HCT116 (cell line): Measurements from ENCODE around the gene HSP90AB1. TPM values are rescaled to one million over a fixed set of nuclear protein-coding genes. Genes with fewer than 3 reads are reported as not detected.

Experiments used
- ATAC-seq: fragments of 200-7000 bp; cut with Tn5 transposase; 2 replicates; pipeline ENCODE4 v1.9.1; 2020; ENCODE audit warnings: mild to moderate bottlenecking, moderate library complexity
- BruUV-seq: library from RNA; stranded (reverse); fragments of 400-500 nt; replicated peaks from 2 replicates; lab custom pipeline; 2021; lab: Mats Ljungman, UMichigan
- CTCF ChIA-PET: fragments of 300-600 bp; sonication (Branson Sonifier 250); formaldehyde crosslinking; loops from one replicate; lab custom pipeline; 2021; ENCODE audit warnings: antibody characterized with exemption; lab: Charles Lee
- POLR2A ChIA-PET: fragments of 300-600, 350-600 bp; sonication (Branson Sonifier 250); formaldehyde crosslinking; loops from one replicate; lab custom pipeline; 2021; ENCODE audit warnings: antibody characterized with exemption; lab: Charles Lee
- RAD21 ChIA-PET, 2 experiments: fragments of 300-600 bp; sonication (Branson Sonifier 250); formaldehyde crosslinking; loops; one replicate each; lab custom pipeline; 2023; ENCODE audit warnings: low total read pairs in 2 of 2; ENCODE audit not compliant: uncharacterized antibody in 2 of 2, unreplicated experiment in 2 of 2, low non-redundant PET in 1 of 2; lab: Charles Lee
- DNase-seq: peaks from one replicate; pipeline ENCODE4 v3.0.0-alpha.2; 2010; ENCODE audit warnings: low read depth, low spot score
- H2AFZ ChIP-seq: fragments of 200-600 bp; shearing (Covaris generic), sonication (generic); 2 replicates; pipeline ENCODE4 v1.6.1; 2017; ENCODE audit warnings: low read depth, mixed run types, mixed read lengths, antibody characterized with exemption, low read length; ENCODE audit not compliant: poor library complexity, severe bottlenecking
- H3K27ac ChIP-seq: 2 replicates; pipeline ENCODE4 v1.5.1; 2012; ENCODE audit warnings: low read depth, low read length
- H3K27me3 ChIP-seq: fragments of 200-600 bp; sonication (generic); 2 replicates; pipeline ENCODE4 v1.6.1; 2016; ENCODE audit warnings: mixed run types, low read length, mixed read lengths; ENCODE audit not compliant: insufficient read depth
- H3K36me3 ChIP-seq, 2 experiments: fragments of 200-500 bp in 1 of 2; fragments of 200-600 bp in 1 of 2; sonication (Bioruptor generic) in 1 of 2; sonication (generic) in 1 of 2; 2 replicates each; pipeline versions ENCODE4 v1.5.1 to v1.6.1; 2014 to 2016; ENCODE audit warnings: low read length in 2 of 2, inconsistent platforms in 1 of 2, mixed read lengths in 1 of 2, mixed run types in 1 of 2; ENCODE audit not compliant: insufficient read depth in 2 of 2, control insufficient read depth in 1 of 2
- H3K4me1 ChIP-seq, 2 experiments: fragments of 200-600 bp in 1 of 2; sonication (generic) in 1 of 2; 2 replicates each; pipeline versions ENCODE4 v1.5.1 to v1.6.1; 2012 to 2017; ENCODE audit warnings: low read length in 2 of 2, inconsistent platforms in 1 of 2, mild to moderate bottlenecking in 1 of 2, mixed read lengths in 1 of 2, mixed run types in 1 of 2, moderate library complexity in 1 of 2; ENCODE audit not compliant: insufficient read depth in 2 of 2, control insufficient read depth in 1 of 2
- H3K4me2 ChIP-seq: fragments of 200-600 bp; sonication (generic); 2 replicates; pipeline ENCODE4 v1.6.1; 2017; ENCODE audit warnings: mixed run types, low read length, mixed read lengths
- H3K4me3 ChIP-seq, 2 experiments: fragments of 200-600 bp in 1 of 2; sonication (generic) in 1 of 2; replicated peaks in 1 of 2; 2 replicates each; pipeline ENCODE4 v1.5.1; 2011 to 2016; ENCODE audit warnings: low read length in 2 of 2, control low read depth in 1 of 2, low read depth in 1 of 2, mild to moderate bottlenecking in 1 of 2, mixed read lengths in 1 of 2, mixed run types in 1 of 2
- H3K79me2 ChIP-seq: fragments of 200-600 bp; sonication (generic); 2 replicates; pipeline ENCODE4 v1.6.1; 2017; ENCODE audit warnings: mild to moderate bottlenecking, mixed run types, low read length, moderate library complexity, mixed read lengths; ENCODE audit not compliant: insufficient read depth
- H3K9ac ChIP-seq: fragments of 200-600 bp; sonication (generic); 2 replicates; pipeline ENCODE4 v1.6.1; 2016; ENCODE audit warnings: low read length, mixed read lengths
- H3K9me2 ChIP-seq: fragments of 200-600 bp; sonication (generic), shearing (Covaris generic); 2 replicates; pipeline ENCODE4 v1.6.1; 2017; ENCODE audit warnings: mixed run types, mild to moderate bottlenecking, moderate library complexity; ENCODE audit not compliant: insufficient read depth
- H3K9me3 ChIP-seq, 2 experiments: fragments of 200-500 bp in 1 of 2; fragments of 200-600 bp in 1 of 2; sonication (Bioruptor generic) in 1 of 2; sonication (generic) in 1 of 2; 2 replicates each; pipeline ENCODE4 v1.6.1; 2014 to 2017; ENCODE audit warnings: low read length in 2 of 2, mixed read lengths in 2 of 2, inconsistent platforms in 1 of 2, low read depth in 1 of 2, mild to moderate bottlenecking in 1 of 2, mixed run types in 1 of 2, moderate library complexity in 1 of 2; ENCODE audit not compliant: control insufficient read depth in 1 of 2, insufficient read depth in 1 of 2
- H4K20me1 ChIP-seq: fragments of 200-600 bp; sonication (generic), shearing (Covaris generic); 2 replicates; pipeline ENCODE4 v1.6.1; 2017; ENCODE audit warnings: mixed run types, mild to moderate bottlenecking, moderate library complexity; ENCODE audit not compliant: insufficient read depth
- ATF3 ChIP-seq: IDR thresholded peaks from 2 replicates; pipeline ENCODE4 v1.6.1; 2012
- CBX3 ChIP-seq: IDR thresholded peaks from 2 replicates; pipeline ENCODE4 v1.6.1; 2012; ENCODE audit warnings: low read depth
- CEBPB ChIP-seq: IDR thresholded peaks from 2 replicates; pipeline ENCODE4 v1.6.1; 2012; ENCODE audit warnings: low read depth
- CTCF ChIP-seq, 3 experiments: fragments of 200-600 bp in 1 of 3; sonication (generic) in 1 of 3; IDR thresholded peaks in 2 of 3; conservative IDR thresholded peaks in 1 of 3; 2 replicates each; pipeline ENCODE4 v1.5.1; 2012 to 2017; ENCODE audit warnings: low read depth in 2 of 3, low read length in 2 of 3, antibody characterized with exemption in 1 of 3, borderline replicate concordance in 1 of 3, control low read depth in 1 of 3, mild to moderate bottlenecking in 1 of 3, mixed read lengths in 1 of 3, mixed run types in 1 of 3, moderate library complexity in 1 of 3; ENCODE audit not compliant: insufficient read depth in 1 of 3
- EGR1 ChIP-seq: IDR thresholded peaks from 2 replicates; pipeline ENCODE4 v1.6.1; 2012; ENCODE audit warnings: low read depth
- ELF1 ChIP-seq: IDR thresholded peaks from 2 replicates; pipeline ENCODE4 v1.6.1; 2012; ENCODE audit warnings: low read depth, borderline replicate concordance
- EZH2 ChIP-seq: fragments of 200-600 bp; sonication (generic); IDR thresholded peaks from 2 replicates; pipeline ENCODE4 v1.6.1; 2017; ENCODE audit warnings: antibody characterized with exemption, mixed run types
- EZH2phosphoT487 ChIP-seq: fragments of 200-600 bp; IDR thresholded peaks from 2 replicates; pipeline ENCODE4 v1.6.1; 2018; ENCODE audit warnings: antibody characterized with exemption, borderline replicate concordance
- FOSL1 ChIP-seq: IDR thresholded peaks from 2 replicates; pipeline ENCODE4 v1.6.1; 2012; ENCODE audit warnings: low read depth
- JUND ChIP-seq: IDR thresholded peaks from 2 replicates; pipeline ENCODE4 v1.6.1; 2012
- POLR2A ChIP-seq: IDR thresholded peaks from 2 replicates; pipeline ENCODE4 v1.7.0; 2011; ENCODE audit warnings: borderline replicate concordance; ENCODE audit not compliant: insufficient read depth, insufficient read length; ENCODE audit errors: extremely low read depth
- RAD21 ChIP-seq: IDR thresholded peaks from 2 replicates; pipeline ENCODE4 v1.6.1; 2012; ENCODE audit warnings: low read depth, mild to moderate bottlenecking
- REST ChIP-seq: IDR thresholded peaks from 2 replicates; pipeline ENCODE4 v1.6.1; 2012; ENCODE audit warnings: low read depth
- SIN3A ChIP-seq: IDR thresholded peaks from 2 replicates; pipeline ENCODE4 v1.6.1; 2012; ENCODE audit warnings: low read depth
- SRF ChIP-seq: IDR thresholded peaks from 2 replicates; pipeline ENCODE4 v1.6.1; 2012; ENCODE audit warnings: low read depth
- TCF7L2 ChIP-seq: IDR thresholded peaks from 2 replicates; pipeline ENCODE4 v1.7.0; 2011; ENCODE audit warnings: borderline replicate concordance, inconsistent platforms; ENCODE audit not compliant: insufficient read depth, insufficient read length; ENCODE audit errors: extremely low read depth
- YY1 ChIP-seq: IDR thresholded peaks from 2 replicates; pipeline ENCODE4 v1.6.1; 2011; ENCODE audit warnings: low read length, low read depth, moderate library complexity, mild to moderate bottlenecking; ENCODE audit not compliant: insufficient replicate concordance; ENCODE audit errors: extremely low read depth
- ZBTB33 ChIP-seq: IDR thresholded peaks from 2 replicates; pipeline ENCODE4 v1.6.1; 2011; ENCODE audit warnings: mild to moderate bottlenecking, low read length, moderate library complexity; ENCODE audit not compliant: insufficient replicate concordance; ENCODE audit errors: extremely low read depth
- intact Hi-C: fragments of 100-400 bp; cut with micrococcal nuclease; formaldehyde crosslinking; loops from 2 replicates; pipeline ENCODE4 v1.10.0; 2022
- total RNA-seq: library from RNA; stranded (reverse); gene quantifications from one replicate; pipeline ENCODE4 v1.2.1, GENCODE V29; 2021; ENCODE audit not compliant: unreplicated experiment

Gene HSP90AB1
- total RNA-seq, 1 experiment from 2014 or later: 2,554 TPM

GRCh38 chr6:44292661-44293365 is 45.9 kb downstream of the HSP90AB1 start:
- Histone ChIP-seq H3K9me2 (no peaks in the 10 kb centered on the region), H3K4me3 (no peak overlapping the region), H3K27me3 (peaks cover 14% of the 10 kb centered on the region), H3K4me2 (no peak overlapping the region), H4K20me1 (no peaks in the 10 kb centered on the region), H3K79me2 (no peaks in the 10 kb centered on the region), H3K4me1 (peaks cover 4 to 9% of the 10 kb centered on the region in 2 experiments; a peak in 3 of 4 replicates), H3K9me3 (no peaks in the 10 kb centered on the region), H3K9ac (no peak overlapping the region), H3K27ac (no peak overlapping the region), H2AFZ (no peak overlapping the region), H3K36me3 (no peaks in the 10 kb centered on the region)
- POLR2A ChIA-PET: interaction anchor here (0.7 to 1.0 kb wide), 3 partner anchors 16 to 133 kb away, joined by 3 read pairs; no protein-coding TSS in a partner anchor
- RAD21 ChIA-PET: no interaction called here
- intact Hi-C loops: no loop called here
- BruUV-seq: no TSS peak
- TF ChIP-seq POLR2A (no peak), JUND (no peak), CBX3 (no peak), EZH2 (no peak), SIN3A (no peak), YY1 (no peak), FOSL1 (no peak), EGR1 (no peak), CTCF (IDR thresholded peaks at IDR 0.05 in 2 of 3, conservative IDR thresholded peaks at IDR 0.05 in 1 of 3; ENCODE audit: borderline replicate concordance in 1 of 3, insufficient read depth in 1 of 3, low read depth in 2 of 3, low read length in 2 of 3) (no peak), TCF7L2 (no peak), RAD21 (no peak), ELF1 (no peak), REST (no peak), ZBTB33 (no peak), SRF (no peak), ATF3 (no peak), CEBPB (no peak), EZH2phosphoT487 (no peak)
- CTCF ChIA-PET: interaction anchor here (1.0 kb wide), 1 partner anchor 20 kb away, joined by 3 read pairs; the partner anchor contains the start of gene AARS2
- ATAC-seq (no peak), DNase-seq (no peak)
